ENCODE measurements around the gene STAB2. TPM values are rescaled to one million over a fixed set of nuclear protein-coding genes. Genes with fewer than 3 reads are reported as not detected.

The STAB2 gene
- polyA plus RNA-seq, 3 donors: not detected

DNA sequence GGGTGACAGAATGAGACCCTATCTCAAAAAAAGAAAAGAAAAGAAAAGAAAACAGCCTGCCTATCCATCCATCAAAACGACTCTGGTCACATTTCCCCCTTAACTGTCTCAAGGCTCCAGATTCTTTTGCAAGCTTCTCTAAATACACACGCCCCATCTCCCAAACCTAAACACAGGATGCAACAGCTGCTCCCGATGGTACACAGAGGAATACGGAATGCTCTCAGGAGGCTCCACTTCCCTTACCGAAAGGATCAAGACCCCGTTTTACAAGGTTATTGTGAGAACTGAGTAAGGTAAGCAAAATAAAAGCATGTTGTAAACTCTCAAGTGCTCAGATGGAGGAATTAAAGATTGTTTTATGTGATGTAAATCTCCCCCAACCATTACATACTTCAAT lies 191.7 kb downstream of the STAB2 start:
- Mint-ChIP-seq H3K4me3 (no peak overlapping the region), H3K4me1 (no peaks in the 10 kb centered on the region), H3K36me3 (peaks cover 42 to 71% of the 10 kb centered on the region in 2 donors), H3K9me3 (no peaks in the 10 kb centered on the region), H3K27me3 (ENCODE audit: low read depth in 3 of 3) (peaks cover 0 to 1% (median 0%) of the 10 kb centered on the region in 3 donors), H3K27ac (no peak overlapping the region)
- no peak overlapping the region for H3K9ac ChIP-seq (ENCODE audit: insufficient read depth, low read length, poor library complexity, severe bottlenecking)
- H3K27me3 ChIP-seq (ENCODE audit: control insufficient read depth in 2 of 2, insufficient read depth in 2 of 2, low read length in 2 of 2): no peaks in the 10 kb centered on the region
- H3K4me3 ChIP-seq (replicated peaks in 1 of 3; ENCODE audit: low read depth in 2 of 3, low read length in 3 of 3): no peak overlapping the region
- no peak overlapping the region for H2AFZ ChIP-seq (ENCODE audit: insufficient read depth, low read depth, low read length, poor library complexity, severe bottlenecking)
- intact Hi-C loops (cut with micrococcal nuclease): no loop called here
- no peaks in the 10 kb centered on the region for H3K79me2 ChIP-seq (ENCODE audit: insufficient read depth, low read length)
- no peaks in the 10 kb centered on the region for H3K4me1 ChIP-seq (ENCODE audit: control insufficient read depth in 1 of 2, insufficient read depth in 2 of 2, low read length in 2 of 2)
- H3K9me3 ChIP-seq (replicated peaks in 1 of 2; ENCODE audit: control insufficient read depth in 1 of 2, insufficient read depth in 1 of 2, low read length in 2 of 2): no peaks in the 10 kb centered on the region
- WGBS (ENCODE audit: insufficient coverage): 93% methylated on average over 2 of the region's 6 CpGs
- no peak for DNase-seq
- TF ChIP-seq, protein P1, sequence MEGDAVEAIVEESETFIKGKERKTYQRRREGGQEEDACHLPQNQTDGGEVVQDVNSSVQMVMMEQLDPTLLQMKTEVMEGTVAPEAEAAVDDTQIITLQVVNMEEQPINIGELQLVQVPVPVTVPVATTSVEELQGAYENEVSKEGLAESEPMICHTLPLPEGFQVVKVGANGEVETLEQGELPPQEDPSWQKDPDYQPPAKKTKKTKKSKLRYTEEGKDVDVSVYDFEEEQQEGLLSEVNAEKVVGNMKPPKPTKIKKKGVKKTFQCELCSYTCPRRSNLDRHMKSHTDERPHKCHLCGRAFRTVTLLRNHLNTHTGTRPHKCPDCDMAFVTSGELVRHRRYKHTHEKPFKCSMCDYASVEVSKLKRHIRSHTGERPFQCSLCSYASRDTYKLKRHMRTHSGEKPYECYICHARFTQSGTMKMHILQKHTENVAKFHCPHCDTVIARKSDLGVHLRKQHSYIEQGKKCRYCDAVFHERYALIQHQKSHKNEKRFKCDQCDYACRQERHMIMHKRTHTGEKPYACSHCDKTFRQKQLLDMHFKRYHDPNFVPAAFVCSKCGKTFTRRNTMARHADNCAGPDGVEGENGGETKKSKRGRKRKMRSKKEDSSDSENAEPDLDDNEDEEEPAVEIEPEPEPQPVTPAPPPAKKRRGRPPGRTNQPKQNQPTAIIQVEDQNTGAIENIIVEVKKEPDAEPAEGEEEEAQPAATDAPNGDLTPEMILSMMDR (IDR thresholded peaks at IDR 0.05): no peak
- H3K4me2 ChIP-seq (replicated peaks; ENCODE audit: extremely low read depth, low read length, poor library complexity, severe bottlenecking): no peak overlapping the region
- H3K27ac ChIP-seq (ENCODE audit: low read depth in 1 of 2, low read length in 2 of 2): no peak overlapping the region
- H3K36me3 ChIP-seq (replicated peaks in 1 of 2; ENCODE audit: control insufficient read depth in 1 of 2, insufficient read depth in 2 of 2, low read length in 2 of 2): peaks cover 16 to 53% of the 10 kb centered on the region in 2 donors
- H4K20me1 ChIP-seq (ENCODE audit: insufficient read depth, low read length): no peaks in the 10 kb centered on the region

DNA sequence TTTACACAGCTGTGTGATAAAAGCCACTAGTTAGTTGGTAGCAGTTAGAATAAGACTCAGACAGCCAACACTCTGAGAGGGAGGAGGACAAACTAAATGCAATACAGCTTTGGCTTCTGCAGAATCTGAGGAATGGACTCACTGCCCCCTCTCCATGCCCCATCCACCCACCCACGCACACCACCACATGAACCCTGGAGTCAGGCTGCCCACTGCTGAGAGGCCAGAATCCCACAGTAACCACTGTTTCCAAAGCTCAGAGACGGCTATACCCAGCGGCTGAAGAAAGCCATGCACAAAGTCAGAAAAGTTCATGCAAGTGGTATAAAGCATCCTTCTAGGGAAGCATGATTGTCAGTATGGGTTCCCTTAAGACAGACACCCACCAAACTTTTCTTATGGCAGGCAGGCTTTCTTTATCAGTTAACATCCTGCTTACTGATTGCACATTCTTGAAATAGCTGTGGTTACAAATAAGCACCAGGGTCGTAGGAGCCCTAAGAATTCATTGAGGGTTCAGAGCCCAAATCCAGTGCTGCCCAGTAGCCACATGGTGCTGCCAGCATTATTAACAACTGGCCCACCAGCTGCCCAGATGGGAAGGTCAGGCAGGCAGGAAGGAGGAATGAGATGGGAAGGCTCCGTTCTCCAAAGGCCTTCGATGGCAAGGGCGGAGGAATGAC lies 192.5 kb downstream of the STAB2 start:
- Histone ChIP-seq H3K36me3 (replicated peaks in 1 of 2; ENCODE audit: control insufficient read depth in 1 of 2, insufficient read depth in 2 of 2, low read length in 2 of 2) (peaks cover 23 to 60% of the 10 kb centered on the region in 2 donors), H3K9me3 (replicated peaks in 1 of 2; ENCODE audit: control insufficient read depth in 1 of 2, insufficient read depth in 1 of 2, low read length in 2 of 2) (no peaks in the 10 kb centered on the region), H3K9ac (ENCODE audit: insufficient read depth, low read length, poor library complexity, severe bottlenecking) (no peak overlapping the region), H3K4me3 (replicated peaks in 1 of 3; ENCODE audit: low read depth in 2 of 3, low read length in 3 of 3) (no peak overlapping the region), H3K27me3 (ENCODE audit: control insufficient read depth in 2 of 2, insufficient read depth in 2 of 2, low read length in 2 of 2) (no peaks in the 10 kb centered on the region), H3K79me2 (ENCODE audit: insufficient read depth, low read length) (no peaks in the 10 kb centered on the region), H2AFZ (ENCODE audit: insufficient read depth, low read depth, low read length, poor library complexity, severe bottlenecking) (no peak overlapping the region), H3K27ac (ENCODE audit: low read depth in 1 of 2, low read length in 2 of 2) (no peak overlapping the region), H3K4me1 (ENCODE audit: control insufficient read depth in 1 of 2, insufficient read depth in 2 of 2, low read length in 2 of 2) (no peaks in the 10 kb centered on the region), H3K4me2 (replicated peaks; ENCODE audit: extremely low read depth, low read length, poor library complexity, severe bottlenecking) (no peak overlapping the region), H4K20me1 (ENCODE audit: insufficient read depth, low read length) (no peaks in the 10 kb centered on the region)
- Mint-ChIP-seq H3K4me1 (no peaks in the 10 kb centered on the region), H3K27ac (peak overlapping the region in 2 of 7 donors; percentile 43 to 77), H3K36me3 (peaks cover 47 to 79% of the 10 kb centered on the region in 2 donors), H3K4me3 (no peak overlapping the region), H3K27me3 (ENCODE audit: low read depth in 3 of 3) (peaks cover 0 to 1% (median 0%) of the 10 kb centered on the region in 3 donors), H3K9me3 (no peaks in the 10 kb centered on the region)
- intact Hi-C loops (cut with micrococcal nuclease): no loop called here
- 93% methylated on average over 5 of the region's 7 CpGs for WGBS (ENCODE audit: insufficient coverage)
- no peak for DNase-seq
- TF ChIP-seq, protein P1 (IDR thresholded peaks at IDR 0.05): no peak

All from CD14-positive monocyte (primary cell).